IPS-NIHi7 (cell line): ENCODE results near the gene PEX26.
"Not testable (repeated sequence)": the region's sequence is repeated elsewhere in the genome, so short reads cannot be mapped to it uniquely, and the experiment has no call there.

ENCODE experiments used
- DNase-seq: peaks from one replicate; pipeline ENCODE4 v3.0.0; 2012; ENCODE audit warnings: mixed read lengths; ENCODE audit errors: extremely low spot score

PEX26 gene

DNA sequence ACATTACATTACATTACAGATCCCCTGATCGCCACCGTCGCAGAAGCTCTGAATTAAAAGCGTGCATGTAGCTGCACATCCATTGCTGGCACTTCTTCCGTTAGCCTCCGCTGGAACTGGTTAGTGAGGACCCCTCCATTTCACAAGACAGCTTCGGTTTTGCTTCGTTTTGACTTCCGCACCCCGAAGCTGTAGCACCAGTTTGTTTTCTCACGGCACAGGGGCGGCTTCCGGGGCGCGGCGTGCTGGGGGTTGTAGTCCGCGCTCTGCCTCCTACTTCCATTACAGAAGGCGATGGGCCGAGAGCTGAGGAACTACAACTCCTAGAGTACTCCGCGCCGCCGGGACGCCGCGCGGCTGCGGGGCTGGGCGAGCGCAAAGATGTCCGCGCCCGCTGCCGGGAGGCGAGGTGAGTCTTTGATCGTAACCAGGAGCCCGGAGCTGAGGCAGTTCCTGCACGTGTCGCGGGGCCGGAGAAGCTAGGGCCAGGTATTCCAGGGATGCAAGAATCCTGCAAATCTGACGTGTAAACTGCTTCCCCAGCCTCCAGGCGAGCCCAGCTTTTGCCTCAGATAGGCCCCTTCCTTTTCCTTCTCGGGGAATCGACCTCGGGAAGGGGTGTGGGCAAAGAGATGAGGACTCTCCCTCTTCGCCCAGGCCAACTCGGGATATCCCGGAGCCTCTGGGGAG lies at the start of gene PEX26:
Gene PEX26, plus strand, starts transcription at position 352 of the 690 bp plus-strand sequence. CDS start 387 bp downstream, outside the sequence.
- peak; percentile 96 for DNase-seq

GRCh38 chr22:18028817-18029527 lies 48.8 kb upstream of the PEX26 start:
- no peak for DNase-seq

GRCh38 chr22:18029686-18030267 lies 48.0 kb upstream of the PEX26 start:
- no peak for DNase-seq

DNA sequence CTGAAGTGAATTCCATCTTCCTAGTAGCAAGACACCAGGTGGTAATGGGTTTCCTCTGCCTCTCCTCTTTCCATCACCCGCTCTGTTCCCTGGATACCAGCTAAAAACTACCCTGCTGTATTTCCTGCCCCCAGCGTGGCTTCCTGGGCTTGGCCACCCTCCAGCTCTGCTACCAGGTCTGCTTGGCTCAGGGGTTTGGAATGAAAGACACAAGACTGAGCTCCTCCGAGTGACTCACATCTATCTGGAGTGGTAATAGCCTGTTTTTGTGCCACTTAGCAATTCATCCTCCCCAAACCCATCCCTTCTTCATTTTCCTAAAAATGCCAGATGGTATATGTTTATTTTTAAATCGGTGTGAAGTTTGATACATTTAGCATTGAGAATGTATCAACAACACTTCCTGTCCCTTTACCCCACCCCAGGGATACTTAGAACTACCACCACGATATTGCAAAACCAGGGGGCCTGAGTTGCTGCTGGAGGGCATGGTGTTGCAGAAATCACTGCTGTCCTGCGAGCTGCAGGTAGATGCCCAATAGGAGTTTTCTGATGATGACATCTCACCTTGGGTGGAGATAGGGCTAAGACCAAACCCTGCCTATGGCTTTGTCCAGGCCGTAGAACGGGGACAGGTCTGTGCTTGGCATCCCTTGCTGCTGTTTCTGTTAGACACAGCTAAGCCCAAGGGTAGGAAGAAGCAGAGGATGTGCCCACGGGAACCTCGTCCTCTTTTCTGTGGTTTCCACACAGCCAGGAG lies 45.9 kb upstream of the PEX26 start:
- DNase-seq = peak; percentile 7

GRCh38 chr22:18032455-18033101 lies 45.2 kb upstream of the PEX26 start:
- DNase-seq = no peak

GRCh38 chr22:18033204-18033998 lies 44.4 kb upstream of the PEX26 start:
- no peak for DNase-seq

DNA sequence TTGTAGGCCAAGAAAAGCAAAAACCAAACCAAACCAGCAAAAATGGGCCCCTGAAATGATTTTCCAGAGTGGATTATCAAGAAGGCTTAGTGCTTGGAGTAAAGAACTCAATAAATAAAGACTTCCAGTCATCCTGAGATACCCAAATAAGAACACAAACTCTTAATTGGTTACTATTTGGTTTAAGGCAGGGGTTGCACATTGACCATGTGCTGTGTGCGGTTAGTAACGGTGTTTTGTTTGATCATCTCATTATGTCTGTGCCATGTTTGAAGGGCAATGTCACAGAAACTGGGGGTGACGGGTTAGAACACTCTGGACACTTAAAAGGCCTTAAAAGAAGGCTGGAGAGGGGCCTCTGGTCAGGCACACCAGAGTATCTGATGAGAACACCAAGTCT lies 43.7 kb upstream of the PEX26 start:
- DNase-seq = no peak

- no peak for DNase-seq
Observed at GRCh38 chr22:18035751-18036150, 42.0 kb upstream of the PEX26 start.

DNA sequence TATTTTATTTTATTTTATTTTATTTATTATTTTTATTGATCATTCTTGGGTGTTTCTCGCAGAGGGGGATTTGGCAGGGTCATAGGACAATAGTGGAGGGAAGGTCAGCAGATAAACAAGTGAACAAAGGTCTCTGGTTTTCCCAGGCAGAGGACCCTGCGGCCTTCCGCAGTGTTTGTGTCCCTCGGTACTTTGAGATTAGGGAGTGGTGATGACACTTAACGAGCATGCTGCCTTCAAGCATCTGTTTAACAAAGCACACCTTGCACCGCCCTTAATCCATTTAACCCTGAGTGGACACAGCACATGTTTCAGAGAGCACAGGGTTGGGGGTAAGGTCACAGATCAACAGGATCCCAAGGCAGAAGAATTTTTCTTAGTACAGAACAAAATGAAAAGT lies 36.9 kb upstream of the PEX26 start:
- not testable (repeated sequence) for DNase-seq

DNA sequence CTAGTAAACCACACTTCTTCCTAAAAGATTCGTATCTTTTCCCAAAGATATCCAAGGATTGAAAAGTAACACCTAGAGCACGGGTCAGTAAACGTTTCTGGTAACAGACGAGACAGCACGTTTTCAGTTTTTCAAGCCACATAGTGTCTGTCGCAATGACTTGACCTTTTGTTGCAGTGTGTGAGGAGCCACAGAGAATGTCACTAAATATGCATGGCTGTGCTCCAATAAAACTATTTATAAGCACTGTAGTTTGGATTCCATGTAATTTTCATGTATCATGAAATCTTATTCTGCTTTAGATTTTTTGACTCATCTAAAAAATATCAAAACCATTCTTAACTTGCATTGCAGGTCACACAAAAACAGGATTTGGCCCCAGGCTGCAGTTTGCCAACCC lies 35.1 kb upstream of the PEX26 start:
- DNase-seq = no peak

DNA sequence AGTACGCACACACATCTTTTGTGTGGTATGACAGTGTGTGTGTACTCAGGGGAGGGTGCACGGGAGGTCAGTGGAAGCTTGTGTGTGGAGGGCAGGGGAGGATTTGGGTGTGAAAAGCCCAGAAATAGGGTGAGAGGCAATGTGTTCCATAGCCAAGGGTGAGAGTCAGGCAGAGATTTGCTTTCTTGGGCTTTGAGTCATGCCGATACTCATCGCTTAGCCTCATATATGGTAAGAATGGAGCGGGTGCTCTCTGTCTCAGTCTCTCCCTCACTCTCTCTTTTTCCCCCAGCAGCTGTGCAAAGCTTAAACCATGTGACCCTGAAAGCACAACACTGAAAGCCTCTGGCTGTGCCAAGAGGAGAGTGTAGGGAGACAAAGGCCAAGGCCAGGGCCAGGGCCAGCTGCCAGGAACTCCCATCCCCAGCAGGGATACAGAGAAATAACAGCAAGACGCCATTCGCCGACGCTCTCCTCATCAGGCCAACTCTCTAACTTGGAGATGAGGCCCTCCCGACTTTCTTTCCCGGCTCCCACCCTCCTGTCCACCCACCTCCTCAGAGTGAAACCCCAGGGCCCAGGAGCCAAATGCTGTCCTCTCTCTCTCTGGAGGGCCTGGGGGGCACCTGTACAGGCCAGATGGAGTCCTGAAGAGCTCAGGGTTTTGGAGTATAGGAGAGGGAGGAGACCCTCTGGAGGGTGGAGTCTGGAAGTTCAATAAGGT lies 33.1 kb upstream of the PEX26 start:
- no peak for DNase-seq

DNA sequence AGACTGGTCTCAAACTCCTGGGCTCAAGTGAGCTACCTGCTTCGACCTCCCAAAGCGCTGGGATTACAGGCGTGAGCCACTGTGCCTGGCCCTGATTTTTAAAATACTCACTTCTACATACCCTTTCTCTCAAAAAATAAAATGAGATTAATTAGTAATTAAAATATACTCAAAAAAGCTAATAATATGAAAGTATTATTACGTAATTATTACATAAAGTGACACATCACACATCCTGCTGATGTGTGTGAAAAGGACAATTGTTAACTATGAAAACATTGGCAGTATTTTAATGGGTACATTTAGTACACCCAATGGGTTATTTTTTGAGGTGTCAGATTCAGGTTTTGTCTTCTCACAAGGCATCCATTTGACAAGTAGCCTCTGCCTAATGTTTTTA lies 32.0 kb upstream of the PEX26 start:
- no peak for DNase-seq

DNA sequence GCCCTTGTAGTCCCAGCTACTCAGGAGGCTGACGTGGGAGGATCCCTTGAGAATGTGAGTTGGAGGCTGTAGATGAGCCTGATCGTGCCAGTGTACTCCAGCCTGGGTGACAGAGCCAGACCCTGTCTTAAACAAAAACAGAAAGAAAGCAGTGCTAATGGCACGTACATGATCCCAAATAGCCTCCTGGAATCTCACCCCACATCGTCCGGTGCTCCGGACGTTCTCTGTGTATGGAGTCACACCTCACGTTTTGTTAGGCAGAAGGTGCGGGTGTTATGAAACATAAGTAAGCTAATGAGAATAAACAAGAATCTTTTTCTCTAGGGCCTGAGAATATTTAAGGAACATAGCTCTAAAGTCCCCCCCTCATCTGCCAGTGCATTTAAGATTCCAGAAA lies 29.7 kb upstream of the PEX26 start:
- DNase-seq = no peak

DNA sequence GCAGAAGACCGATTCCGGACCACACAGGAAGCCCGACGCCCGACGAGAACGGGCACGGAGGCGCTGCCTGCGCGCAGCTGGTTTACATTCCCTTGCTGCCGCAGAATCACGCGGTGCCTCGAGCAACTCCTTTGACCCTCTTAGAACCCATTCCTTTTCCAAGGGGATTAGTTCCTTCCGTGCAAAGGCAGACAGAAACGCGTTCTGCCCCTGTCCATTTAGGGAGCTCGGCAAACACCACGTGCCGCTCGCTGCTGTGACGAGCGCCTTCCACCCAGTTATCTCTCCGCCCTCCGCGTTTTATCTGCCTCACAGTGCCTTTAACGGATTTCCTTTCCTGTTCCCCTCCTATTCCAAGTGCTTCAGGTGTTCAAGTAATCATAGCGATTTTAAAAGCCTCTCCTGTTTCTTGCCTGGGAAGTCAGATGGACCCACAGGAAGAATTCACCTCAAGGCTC lies 29.3 kb upstream of the PEX26 start:
- no peak for DNase-seq

DNA sequence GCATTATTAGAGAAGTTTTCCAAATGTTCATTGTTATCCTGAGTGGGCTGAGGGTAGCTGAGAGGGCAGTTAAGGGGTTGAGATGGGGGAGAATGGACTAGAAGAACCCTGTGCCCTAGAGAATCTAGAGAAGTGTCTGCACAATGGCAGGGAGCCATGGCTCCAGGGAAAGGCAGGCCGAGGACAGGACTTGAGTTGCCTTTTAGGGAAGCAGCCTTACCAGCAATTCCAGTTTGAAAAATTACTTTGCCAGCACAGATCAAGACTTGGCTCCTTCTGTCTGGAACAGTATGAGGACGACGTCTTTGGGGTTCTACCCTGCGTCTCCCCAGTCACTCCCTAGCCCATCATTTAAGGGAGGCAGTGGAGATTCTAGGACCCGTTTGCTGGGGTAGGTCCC lies 27.7 kb upstream of the PEX26 start:
- no peak for DNase-seq

DNA sequence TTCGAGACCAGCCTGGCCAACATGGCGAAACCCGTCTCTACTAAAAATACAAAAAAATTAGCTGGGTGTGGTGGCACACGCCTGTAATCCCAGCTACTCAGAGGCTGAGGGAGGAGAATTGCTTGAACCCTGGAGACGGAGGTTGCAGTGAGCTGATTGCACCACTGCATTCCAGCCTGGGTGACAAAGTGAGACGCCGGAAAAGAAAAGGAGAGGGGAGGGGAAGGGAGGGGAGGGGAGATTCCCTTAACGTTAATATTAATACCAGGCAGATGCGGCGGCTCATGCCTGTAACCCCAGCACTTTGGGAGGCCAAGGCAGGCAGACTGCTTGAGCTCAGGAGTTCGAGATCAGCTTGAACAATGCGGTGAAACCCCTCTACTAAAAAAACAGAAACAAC lies 26.7 kb upstream of the PEX26 start:
- DNase-seq = not testable (repeated sequence)

GRCh38 chr22:18053216-18053946 lies 24.4 kb upstream of the PEX26 start:
- not testable (repeated sequence) for DNase-seq

DNA sequence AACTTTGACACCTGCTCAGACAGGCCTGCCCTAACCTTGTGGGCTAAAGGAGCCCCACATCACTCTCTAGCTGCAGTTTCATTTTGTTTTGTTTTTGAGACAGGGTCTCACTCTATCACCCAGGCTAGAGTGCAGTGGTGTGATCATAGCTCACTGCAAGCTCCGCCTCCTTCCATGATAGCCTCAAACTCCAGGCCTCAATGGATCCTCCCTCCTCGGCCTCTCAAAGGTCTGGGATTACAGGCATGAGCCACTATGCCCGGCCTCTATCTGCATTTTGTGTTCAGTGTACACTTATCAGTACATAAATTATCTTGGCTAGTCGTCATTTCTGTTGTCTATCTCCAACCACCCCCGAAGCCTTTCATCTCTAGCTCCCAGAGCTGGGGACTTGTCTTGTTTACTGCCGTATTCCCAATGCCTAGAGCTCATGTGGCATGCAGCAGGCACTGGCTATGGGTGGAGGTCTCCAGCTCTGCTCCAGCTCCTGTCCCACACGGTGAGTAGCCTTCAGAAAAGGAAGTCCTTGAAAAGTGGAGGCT lies 22.1 kb upstream of the PEX26 start:
- no peak for DNase-seq

DNA sequence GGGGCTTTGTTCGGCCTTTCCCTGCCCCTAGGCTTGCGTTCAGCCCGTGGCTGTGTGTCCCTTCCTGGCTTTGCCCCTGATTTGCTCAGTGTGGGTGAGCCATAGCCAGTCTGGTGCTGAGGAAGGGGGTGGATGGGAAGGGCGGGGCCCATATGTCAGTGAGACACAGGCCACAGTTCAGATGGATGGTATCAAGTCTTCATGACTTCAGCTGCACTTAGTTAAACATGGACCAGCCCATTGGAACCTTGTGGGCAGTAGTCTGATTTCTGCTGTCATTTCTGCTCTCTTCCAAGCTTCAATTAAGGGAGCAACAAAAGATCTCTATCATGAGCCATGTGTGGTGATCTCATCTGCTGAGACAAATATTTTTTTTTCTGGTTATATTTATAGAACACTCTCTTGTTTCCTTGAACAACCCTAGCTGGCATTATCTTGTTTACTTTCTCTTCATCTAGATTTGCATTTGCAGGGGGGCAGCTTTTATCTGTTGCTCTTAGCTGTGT lies 21.6 kb upstream of the PEX26 start:
- no peak for DNase-seq
